Ureter (tissue), 1 donor: Measurements from ENCODE around the gene PAQR7. TPM values are rescaled to one million over a fixed set of nuclear protein-coding genes. Genes with fewer than 3 reads are reported as not detected.

Experiments used
- DNase-seq: peaks from one replicate; pipeline ENCODE4 v3.0.0-alpha.2; 2020; ENCODE audit warnings: low spot score
- total RNA-seq: library from RNA; stranded (reverse); gene quantifications from one replicate; pipeline ENCODE4 v1.2.4, GENCODE V29; 2023
- donor health status: DM: yes; HTN: yes; CAD: no.

The PAQR7 gene
- total RNA-seq, 1 donor from 2014 or later: 60.8 TPM

DNA sequence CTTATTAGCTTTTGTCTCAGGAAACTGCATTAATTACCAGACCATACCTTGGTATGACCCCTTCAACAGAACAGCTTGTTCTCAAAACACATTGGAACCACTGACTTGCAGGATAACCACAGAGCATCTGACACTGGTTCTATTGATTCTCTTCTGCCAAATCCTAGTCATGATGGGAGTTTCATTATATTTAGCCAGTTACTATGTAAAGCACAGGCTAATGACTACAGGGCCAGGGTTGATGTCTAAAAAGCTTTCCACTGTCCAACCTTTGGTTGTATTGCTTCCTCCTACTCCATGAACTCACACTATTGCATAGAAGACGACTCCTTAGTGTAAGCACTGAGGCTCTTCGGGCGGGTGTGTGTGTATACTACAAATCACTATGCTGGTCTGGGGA lies 27.0 kb upstream of the PAQR7 start:
- no peak for DNase-seq

DNA sequence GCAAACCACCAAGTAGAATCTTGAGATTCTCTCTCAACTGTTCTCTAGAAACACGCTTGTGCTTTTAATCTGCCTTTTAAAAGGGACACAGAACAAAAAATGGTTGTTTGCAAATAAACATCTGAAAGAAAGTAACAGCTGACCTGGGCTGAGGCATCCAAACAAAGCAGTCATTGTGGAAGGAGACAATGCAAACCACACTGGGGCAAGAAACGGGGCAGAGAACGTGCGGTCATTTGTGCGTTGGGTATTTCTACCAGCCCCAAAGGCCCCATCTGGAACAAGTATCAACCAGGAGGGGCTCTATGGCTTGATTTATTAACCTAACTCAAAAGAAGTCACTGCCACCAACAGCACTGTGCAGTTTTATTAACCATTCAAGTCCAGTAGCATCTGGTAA lies 24.7 kb upstream of the PAQR7 start:
- DNase-seq: no peak

DNA sequence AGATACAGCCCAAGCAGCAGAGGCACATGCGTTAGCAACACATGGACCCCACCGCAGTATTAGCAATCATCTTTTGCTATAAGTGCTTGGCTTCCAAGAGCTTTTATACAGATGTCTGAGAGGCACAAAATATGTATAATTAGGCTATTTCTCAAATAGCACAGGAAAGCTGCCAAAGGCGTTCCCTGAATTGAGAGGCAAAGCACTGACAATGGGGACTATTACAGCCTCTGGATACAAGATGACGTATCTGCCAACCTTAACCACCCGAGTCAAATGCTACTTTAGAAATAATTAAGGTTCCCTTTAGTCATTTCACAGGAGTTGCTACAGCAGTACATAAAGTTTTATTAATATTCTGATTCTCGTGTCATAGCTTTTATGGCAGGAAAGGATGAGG lies 24.3 kb upstream of the PAQR7 start:
- no peak for DNase-seq

DNA sequence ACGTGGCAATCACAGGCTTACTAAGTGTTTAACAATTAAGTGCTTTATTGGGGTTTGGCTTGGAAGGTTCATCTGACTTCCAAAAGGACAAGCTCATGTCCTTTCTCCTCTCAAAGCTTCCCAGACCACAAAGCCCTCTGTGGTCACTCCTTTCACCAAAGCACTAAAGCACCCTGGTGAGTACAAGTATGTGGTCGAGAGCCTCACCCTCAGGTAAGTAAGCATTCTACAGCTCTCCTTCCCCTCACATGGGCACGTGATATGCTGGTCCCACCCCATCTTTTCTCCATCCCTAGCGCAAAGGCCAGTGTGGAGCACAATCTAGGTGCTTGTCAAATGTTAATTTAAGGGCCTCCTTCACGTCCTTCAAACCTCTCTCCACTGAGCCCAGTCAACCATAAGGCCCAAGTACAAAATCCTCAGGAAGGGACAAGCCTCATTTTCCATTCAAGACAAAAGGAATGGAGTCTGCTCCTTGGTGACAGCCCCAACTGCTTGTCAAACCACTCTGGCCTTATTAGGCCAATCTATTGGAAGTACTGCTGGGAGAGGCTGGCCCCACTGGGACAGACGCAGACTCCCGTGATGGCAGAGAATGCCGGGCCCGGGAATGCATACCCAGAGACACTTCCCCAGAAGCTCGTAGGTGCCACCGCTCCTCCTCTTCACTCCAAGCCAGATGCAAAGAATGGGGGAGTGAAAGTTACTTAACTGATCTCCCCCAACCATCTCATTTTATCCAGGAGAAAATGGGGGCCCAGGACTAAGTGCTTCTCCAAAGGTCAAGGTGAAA lies 22.9 kb upstream of the PAQR7 start:
- no peak for DNase-seq

DNA sequence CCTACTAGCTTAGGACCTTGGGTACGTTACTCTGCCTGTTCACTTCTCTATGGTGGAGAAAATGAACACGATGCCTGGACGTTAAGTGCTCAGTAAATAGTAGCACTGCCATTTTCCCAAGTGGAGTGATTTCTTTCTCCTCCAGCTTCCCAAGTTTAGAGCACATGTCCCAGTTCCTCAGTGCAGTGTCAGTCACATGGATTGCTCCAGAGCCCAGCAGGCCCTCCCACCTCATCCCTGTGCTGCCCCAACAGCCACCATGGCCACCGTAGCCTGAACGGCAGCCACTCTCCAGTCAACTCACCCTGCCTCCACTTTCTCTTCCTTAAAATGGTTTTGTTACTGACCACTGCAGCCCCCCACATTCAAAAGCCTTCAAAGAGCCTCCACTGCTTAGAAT lies 22.2 kb upstream of the PAQR7 start:
- DNase-seq: no peak

DNA sequence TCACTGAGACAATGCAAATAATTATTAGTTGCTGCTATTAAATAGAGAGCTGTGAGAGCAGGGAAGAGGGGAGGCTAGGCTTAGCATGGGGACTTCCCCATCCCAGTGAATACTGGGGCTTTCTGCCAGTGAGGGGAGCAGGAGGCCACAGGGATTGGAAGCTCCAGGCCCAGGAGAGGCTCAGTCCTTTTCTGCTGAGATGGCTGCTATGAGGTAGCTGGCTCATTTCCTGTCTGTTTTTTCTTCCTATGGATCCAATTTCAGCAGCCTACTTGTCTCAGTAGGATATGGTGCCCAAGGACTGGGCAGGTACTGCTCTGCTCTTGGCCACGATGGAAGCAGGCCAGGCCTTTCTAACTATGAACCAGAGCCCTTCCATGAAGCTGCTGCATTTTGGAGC lies 20.8 kb upstream of the PAQR7 start:
- DNase-seq: no peak

DNA sequence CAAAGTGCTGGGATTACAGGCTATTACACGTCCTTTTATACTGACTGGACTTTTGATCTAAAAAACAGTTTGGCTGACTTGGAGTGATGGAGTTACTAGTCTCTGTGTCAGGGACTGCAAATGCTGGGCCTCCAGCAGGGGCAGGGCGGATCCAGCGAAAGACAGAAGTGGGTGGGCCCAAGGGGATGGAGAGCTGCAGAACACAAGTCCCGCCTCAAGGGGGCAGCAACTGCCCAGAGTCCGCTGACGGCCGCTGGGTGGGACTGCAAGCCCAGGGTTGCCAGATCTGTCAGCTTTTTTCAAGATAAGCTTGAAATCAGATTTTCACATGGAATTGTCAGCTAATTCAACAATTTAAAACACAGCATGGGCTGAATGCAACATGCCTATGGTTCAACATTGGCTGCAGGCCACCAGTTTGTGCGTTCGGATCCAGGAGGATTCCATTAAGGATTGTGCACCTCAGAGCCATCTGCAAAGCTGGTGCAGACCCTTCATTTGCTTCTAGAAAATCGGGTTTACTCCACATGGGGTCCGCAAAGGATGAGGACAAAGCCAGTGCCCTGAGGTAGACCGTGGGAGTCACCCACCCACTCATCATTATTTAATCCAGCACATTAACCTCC lies 20.0 kb upstream of the PAQR7 start:
- DNase-seq: peak; percentile 93

DNA sequence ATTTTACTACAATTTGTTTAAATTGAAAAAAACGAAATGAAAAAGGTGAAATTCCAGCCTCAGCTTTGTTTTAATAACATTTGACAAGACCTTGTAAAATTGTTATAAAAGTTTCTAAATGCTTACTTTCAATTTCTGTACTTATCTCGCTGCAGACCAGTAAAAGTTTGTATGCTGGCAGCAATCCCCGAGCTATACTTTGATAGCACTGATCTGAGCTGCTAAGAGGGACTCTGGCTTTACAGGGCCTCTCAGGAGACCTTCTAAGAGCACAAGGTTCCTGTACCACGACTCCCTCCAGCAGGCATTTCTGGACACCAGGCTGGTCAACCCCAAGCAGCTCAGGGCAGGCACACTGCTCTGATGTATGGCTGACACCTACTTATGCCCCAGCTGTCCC lies 17.6 kb upstream of the PAQR7 start:
- no peak for DNase-seq

DNA sequence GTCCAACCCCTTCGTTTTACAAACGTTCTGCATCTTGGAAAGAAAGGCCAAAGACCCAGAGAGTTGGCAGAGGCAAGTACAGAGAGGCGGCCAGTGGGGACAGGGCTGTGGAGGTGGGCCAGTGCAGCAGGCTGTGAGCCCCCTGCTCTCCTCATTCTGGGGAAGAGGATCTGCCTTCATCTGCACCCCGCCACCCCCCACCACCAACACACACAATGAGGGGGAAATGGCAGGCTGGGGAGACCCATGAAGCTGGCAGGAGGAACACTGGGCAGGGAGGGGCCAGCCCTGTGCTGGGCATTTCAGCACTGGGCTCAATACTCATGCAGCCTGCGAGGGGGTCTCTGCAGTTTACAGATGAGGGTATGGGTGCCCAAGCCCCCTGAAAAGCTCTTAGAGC lies 16.1 kb upstream of the PAQR7 start:
- DNase-seq: no peak

DNA sequence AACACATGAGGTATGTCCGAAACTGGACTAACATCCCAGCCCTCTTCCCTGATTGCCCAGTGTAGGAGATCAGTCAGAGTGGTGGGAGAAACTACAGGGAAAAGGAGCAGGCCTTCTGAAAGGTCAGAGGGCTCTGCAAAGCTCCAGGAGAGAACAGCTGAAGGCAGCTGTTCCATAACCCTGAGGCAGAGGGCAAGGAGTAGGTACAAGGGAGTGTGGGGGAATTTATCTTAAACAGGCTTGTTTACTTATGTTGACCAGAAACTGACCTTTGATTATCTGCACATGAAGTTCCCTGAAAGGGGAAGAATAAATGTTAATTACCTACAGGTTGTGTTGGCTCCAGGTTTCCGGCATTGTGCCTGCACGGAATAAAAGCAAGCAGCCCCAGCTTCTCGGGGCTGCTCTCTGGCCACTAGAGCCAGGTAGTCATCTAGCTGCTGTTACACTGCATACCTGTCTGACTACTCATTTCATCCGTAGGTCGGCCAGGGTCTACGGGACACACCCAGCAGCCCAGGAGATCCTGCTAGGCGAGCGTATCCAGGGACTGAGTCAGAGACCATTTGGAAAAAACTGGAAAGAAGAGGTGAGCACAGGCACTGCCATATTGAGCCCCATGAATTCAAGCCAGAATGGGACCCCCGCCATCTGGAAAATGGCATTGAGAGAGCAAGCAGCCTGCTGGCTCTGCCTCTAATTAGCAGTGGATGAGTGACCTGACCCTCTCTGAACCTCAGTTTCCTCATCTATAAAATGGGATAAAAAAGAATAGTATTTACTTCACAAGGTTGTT lies 14.9 kb upstream of the PAQR7 start:
- peak; percentile 74 for DNase-seq

DNA sequence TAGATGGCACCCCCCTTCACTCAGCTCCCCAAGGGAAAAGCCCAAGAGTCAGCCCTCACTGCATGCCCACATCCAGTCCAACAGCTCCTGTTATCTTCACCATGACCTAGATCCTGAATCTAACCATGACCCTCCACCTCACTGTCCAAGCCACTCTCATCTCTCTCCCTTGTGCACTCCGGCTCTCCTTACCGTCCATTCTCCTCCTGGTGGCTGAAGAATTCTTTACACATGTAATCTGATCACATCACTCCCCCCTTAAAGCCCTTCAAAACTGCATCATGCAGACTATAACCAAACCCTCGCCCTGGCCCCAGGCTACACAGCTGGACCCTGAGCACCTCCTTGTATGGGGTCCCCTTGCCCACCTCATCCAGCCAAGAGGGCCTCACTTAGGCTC lies 14.0 kb upstream of the PAQR7 start:
- no peak for DNase-seq

DNA sequence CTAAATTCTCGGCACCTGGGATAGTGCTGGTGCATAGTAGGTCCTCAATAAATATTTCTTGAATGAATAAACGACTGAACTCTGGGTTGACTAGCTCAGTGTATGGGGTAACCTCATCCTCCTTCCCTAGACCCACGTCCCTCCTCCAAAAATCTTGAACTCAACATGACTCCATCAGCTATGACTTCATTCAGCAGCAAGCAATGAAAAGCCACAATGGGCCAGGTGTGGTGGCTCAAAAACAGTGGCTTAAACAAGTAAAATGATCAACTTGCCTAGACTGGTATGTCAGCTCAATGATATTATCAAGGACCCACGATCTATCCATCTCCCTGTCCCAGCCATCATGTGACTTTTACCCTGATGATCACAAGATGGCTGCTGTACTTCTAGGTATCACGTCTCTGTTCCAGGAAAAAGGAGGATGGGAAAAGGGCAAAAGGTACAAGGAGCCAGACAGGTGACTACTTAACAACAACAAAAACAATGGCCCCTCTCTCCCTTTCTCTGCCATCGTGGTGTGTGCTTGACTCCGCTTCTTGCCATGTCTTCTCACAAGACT lies 13.0 kb upstream of the PAQR7 start:
- DNase-seq: no peak

DNA sequence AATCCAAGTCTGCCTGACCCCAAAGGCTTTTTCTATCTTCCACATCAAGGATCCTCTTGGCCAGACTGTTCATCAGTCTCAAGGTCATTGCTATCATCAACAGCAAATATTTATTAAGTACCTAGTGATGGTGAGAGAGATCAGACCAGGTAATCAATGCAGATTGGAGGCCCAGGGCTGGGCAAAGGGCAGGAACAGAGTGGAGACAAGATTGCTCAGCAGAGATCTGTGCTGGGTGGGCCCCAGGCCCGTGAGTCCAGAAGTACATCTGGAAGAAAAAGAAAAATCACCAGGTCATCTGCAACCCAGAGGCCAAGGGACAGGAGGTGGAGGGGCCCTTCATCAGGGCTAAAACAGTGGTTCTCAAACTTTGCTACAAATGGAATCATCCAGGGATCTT lies 10.1 kb upstream of the PAQR7 start:
- no peak for DNase-seq

DNA sequence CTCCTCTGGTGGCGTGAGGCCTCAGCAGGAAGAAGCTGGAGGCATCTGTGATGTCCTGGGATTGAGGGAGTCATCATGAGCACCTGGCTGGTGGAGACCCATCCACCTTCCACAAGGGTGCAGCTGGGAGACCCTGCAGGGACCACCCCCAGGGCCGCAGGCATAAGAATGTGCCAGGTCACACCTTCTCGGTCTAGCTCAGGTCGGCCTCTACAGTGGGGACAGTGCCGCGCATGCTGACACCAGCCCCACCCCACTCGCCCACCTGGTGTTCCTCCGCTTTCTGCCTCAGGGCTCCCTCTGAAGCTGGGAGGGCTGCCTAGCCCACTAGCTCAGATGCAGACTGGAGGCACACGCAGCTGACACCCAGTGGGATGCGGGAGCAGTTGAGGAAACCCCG lies 5.8 kb upstream of the PAQR7 start:
- DNase-seq: no peak

DNA sequence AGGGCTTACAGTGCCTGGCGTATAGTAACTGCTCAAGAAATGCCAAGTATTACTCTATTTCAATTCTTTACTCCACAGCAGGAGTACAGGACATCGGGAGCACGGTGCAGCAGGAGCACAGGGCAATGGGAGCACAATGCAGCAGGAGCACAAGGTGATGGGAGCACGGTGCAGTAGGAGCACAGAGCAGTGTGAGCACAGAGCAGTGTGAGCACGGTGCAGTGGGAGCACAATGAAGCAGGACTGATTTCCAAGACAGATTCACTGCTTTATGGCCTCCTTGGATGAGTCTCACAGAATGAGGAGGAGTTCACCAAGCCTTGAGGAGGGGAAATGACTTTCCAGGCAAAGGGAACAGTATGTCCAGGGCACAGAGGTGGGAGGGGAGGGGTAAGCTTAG lies 5.0 kb upstream of the PAQR7 start:
- DNase-seq: no peak

DNA sequence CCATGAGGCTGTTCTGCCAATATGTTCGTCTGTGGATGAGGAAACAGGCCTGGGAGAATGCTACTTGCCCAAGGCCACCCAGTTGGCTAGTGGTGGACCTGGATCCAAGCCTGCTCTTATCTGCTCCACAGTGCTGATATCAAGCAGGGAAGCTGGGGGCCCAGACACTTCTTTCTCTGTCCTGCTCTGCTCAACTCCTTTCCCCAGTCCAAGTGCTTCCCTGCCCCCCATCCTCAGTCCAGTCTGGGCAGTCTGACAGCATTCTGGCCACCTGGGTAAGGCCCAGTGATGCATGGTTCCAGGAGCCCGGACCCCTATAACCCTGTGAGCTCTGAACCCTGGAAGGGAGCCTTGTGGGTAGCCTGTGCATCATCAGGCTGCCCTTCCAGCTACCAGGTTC lies 4.2 kb upstream of the PAQR7 start:
- no peak for DNase-seq

DNA sequence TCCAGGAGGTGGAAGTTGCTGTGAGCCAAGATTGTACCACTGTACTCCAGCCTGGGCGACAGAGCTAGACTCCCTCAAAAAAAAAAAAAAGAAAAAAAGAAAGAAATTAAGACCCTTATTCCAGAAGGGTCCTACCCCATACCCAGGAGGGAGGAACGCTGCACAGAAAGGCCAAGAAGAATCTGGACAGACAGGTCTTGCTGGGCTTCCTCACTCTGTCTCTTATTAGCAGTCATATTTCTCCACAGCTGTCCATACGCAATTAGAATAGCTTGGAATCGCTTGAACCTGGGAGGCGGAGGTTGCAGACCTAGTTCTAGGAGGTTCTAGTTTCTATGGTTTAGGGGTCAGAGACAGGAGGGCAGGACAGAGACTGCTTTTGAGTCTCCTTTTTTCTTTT lies 3.2 kb upstream of the PAQR7 start:
- no peak for DNase-seq

DNA sequence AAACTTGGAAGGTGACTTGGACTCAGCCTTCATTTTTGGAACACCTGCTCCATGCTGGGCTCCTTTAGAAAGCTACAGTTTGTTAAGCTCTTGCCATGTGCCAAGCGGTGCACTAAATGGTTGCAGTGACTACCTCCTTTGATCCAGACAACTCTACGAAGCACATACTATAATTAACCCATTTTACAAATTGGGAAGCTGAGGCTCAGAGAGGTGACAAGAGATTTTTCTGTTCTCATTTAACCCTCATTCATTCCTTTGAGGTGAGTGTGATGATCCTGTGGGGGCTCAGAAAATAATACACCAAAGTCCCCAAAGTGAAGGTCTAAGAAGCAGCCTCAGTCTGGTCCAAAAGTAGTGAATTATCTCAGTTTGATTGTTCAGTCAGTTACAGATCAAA lies 1.6 kb upstream of the PAQR7 start:
- DNase-seq: no peak

DNA sequence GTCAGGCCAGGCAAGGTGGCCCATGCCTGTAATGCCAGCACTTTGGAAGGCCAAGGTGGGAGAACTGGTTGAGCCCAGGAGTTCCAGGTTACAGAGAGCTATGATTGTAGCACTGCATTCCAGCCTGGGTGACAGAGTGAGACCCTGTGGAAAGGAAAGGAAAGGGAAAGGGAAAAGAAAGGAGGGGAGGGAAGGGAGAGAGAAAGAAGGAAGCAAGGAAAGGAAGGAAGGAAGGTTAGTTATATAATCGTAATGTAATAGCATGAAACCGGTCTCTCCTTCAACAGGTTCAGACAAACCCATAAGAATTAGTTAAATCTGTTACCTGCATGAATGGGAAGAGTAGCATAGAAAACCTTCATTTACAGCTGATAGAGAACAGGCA lies 1.2 kb upstream of the PAQR7 start:
- no peak for DNase-seq

DNA sequence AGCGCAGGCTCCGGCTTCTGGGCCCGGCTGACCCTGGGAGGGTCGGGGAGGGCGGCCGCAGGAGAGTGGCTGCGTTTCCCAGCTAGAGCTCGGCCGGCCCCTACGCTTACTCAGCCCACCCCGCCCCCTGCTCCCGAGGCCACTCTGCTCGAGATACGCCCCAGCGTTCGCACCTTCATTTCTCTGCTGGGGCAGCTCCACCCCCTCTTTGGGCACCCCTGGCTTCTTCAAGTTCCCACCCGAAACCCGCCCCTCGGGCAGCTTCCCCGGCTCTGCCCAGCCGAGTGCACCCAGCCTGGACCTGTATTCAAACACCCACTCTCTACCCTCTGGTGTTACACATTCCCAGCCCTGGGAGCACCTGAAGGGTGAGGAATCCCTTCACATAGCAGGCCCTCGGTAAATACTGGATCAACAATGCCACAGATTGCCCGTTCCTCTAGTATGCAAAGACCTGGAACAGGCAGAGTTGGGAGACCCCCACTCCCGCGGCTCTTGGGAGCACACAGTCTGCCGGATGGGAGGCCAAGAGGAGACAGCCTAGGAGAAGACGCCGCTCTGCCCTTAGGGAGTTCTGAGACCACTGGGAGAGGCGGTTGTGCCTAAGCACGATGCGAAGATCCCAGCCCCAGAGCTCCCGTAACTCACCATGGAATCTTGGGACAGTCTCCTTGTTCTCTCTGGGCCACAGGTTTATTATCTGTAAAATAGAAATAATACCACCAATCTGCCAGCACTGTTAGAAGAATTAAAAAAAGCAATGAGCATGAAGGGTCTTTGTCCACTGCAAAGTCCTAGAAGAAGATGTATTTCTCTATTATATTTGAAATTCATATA lies 566 bp upstream of the PAQR7 start:
- DNase-seq: peak; percentile 72

DNA sequence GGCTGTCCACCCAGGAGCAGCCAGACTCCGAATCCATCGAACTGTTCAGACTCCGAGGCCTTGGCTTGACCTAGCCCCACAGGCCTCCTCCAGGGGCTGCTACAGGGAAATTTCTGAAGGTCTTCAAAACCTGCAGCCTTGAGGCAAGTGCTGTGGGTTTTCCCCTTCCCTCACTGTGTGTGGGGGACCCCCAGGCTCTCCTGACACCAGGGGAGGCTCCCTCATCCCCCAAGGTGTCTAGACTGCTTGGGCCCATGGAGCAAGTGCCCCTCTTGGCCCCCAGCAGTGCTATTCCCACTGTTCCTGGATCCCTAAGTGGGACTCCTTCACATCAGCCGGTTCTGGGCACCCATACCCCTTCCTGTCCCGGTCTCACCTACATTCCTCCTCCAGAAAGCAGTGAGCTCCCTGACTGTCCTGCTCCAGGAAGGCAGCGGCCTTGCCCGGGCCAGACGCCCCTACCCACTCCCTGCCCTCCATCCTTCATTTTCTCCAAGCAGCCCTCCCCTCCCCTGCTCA lies 814 bp downstream of the PAQR7 start:
- no peak for DNase-seq

DNA sequence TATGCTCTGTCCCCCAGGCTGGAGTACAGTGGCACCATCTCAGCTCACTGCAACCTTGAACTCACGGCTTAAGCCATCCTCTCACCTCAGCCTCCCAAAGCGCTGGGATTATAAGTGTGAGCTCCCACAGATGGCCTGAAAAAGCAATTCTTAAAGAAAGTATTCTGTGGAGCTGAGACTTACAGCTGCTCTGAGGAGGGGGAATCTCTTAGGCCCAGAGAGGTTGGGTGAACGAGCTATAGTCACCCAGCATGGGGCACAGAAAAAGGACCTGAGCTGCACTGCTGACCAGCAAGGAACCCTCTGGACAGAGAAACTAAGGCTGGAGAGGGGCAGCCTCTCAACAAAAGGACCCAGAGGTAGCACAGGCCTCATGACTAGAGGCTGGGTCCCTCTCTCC lies 1.3 kb downstream of the PAQR7 start:
- DNase-seq: no peak
